ENCODE data around the gene LIX1.
A peak's percentile ranks its signal among the peaks of the same experiment; 100 is the strongest.

The LIX1 gene

DNA sequence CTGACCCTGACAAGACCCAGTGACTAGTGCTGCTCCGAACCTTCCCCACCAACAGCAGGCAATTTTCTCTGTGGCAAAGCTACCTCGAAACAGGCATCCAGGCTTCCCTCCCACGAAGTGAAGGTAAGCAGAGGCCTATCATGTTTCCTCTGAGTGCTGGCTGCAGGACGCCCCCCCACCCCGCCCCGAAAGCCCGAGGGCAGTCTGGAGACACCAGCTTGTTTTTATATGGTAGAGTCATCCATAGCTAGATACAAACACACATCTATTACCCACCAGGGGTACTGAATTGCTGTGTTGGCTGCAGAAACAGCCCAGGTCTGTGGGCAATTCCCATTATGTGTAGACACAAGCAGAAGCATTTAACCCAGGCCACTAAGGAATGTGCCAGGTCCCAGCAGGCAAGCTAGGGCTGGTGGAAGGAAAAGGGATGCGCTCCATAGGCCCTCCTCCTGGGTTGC, 40.4 kb downstream of the LIX1 start (continued):
- TF ChIP-seq, protein P1, sequence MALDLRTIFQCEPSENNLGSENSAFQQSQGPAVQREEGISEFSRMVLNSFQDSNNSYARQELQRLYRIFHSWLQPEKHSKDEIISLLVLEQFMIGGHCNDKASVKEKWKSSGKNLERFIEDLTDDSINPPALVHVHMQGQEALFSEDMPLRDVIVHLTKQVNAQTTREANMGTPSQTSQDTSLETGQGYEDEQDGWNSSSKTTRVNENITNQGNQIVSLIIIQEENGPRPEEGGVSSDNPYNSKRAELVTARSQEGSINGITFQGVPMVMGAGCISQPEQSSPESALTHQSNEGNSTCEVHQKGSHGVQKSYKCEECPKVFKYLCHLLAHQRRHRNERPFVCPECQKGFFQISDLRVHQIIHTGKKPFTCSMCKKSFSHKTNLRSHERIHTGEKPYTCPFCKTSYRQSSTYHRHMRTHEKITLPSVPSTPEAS (tag by site-specific recombination; IDR thresholded peaks at IDR 0.05), result no peak
- TF ChIP-seq ZBTB8A (tag by site-specific recombination; IDR thresholded peaks at IDR 0.05) (0 out of 2 replicates have a peak, but pooled peaks have one; percentile 18), ZNF132 (tag by site-specific recombination; IDR thresholded peaks at IDR 0.05; ENCODE audit: borderline replicate concordance) (no peak), ZNF560 (tag by site-specific recombination; IDR thresholded peaks at IDR 0.05; ENCODE audit: borderline replicate concordance) (no peak), ZIC2 (tag by site-specific recombination; IDR thresholded peaks at IDR 0.05) (peak; percentile 94), SCRT2 (tag by site-specific recombination; IDR thresholded peaks at IDR 0.05) (no peak), ZNF311 (tag by site-specific recombination; IDR thresholded peaks at IDR 0.05; ENCODE audit: borderline replicate concordance) (no peak), ZNF2 (tag by site-specific recombination; IDR thresholded peaks at IDR 0.05) (no peak), MZF1 (tag by site-specific recombination; IDR thresholded peaks at IDR 0.05; ENCODE audit: borderline replicate concordance) (no peak), ZNF768 (tag by site-specific recombination; IDR thresholded peaks at IDR 0.05) (no peak), ZNF558 (tag by site-specific recombination; IDR thresholded peaks at IDR 0.05) (no peak), ZSCAN23 (tag by site-specific recombination; IDR thresholded peaks at IDR 0.05) (no peak), ZNF555 (tag by site-specific recombination; conservative IDR thresholded peaks at IDR 0.05) (no peak), ZNF155 (tag by site-specific recombination; IDR thresholded peaks at IDR 0.05) (no peak), ZNF280C (tag by site-specific recombination; IDR thresholded peaks at IDR 0.05) (no peak), GLIS2 (tag by site-specific recombination; IDR thresholded peaks at IDR 0.05) (no peak), ZNF664 (tag by site-specific recombination; IDR thresholded peaks at IDR 0.05) (no peak), ZNF658 (tag by site-specific recombination; IDR thresholded peaks at IDR 0.05) (no peak), ZNF624 (tag by site-specific recombination; IDR thresholded peaks at IDR 0.05) (no peak), PRDM10 (tag by site-specific recombination; IDR thresholded peaks at IDR 0.05) (peak; percentile 36; the same call in 1 of the 2 replicates), ZBTB26 (tag by site-specific recombination; optimal IDR thresholded peaks at IDR 0.05) (no peak), PRDM1 (tag by site-specific recombination; IDR thresholded peaks at IDR 0.05) (no peak), ZFHX2 (tag by site-specific recombination; conservative IDR thresholded peaks at IDR 0.05) (peak; percentile 46; the same call in 1 of the 2 replicates), KLF10 (tag by site-specific recombination; IDR thresholded peaks at IDR 0.05) (no peak), ZNF530 (tag by site-specific recombination; IDR thresholded peaks at IDR 0.05; ENCODE audit: low read depth) (no peak), SP7 (tag by site-specific recombination; IDR thresholded peaks at IDR 0.05) (no peak), ZNF747 (tag by site-specific recombination; IDR thresholded peaks at IDR 0.05) (no peak), MYNN (tag by site-specific recombination; IDR thresholded peaks at IDR 0.05; ENCODE audit: borderline replicate concordance) (no peak), ZNF211 (tag by site-specific recombination; IDR thresholded peaks at IDR 0.05; ENCODE audit: low read depth) (no peak), ZNF521 (tag by site-specific recombination; IDR thresholded peaks at IDR 0.05) (no peak), ZNF23 (tag by site-specific recombination; IDR thresholded peaks at IDR 0.05; ENCODE audit: borderline replicate concordance) (no peak)
- TF ChIP-seq, protein P2, sequence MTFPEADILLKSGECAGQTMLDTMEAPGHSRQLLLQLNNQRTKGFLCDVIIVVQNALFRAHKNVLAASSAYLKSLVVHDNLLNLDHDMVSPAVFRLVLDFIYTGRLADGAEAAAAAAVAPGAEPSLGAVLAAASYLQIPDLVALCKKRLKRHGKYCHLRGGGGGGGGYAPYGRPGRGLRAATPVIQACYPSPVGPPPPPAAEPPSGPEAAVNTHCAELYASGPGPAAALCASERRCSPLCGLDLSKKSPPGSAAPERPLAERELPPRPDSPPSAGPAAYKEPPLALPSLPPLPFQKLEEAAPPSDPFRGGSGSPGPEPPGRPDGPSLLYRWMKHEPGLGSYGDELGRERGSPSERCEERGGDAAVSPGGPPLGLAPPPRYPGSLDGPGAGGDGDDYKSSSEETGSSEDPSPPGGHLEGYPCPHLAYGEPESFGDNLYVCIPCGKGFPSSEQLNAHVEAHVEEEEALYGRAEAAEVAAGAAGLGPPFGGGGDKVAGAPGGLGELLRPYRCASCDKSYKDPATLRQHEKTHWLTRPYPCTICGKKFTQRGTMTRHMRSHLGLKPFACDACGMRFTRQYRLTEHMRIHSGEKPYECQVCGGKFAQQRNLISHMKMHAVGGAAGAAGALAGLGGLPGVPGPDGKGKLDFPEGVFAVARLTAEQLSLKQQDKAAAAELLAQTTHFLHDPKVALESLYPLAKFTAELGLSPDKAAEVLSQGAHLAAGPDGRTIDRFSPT (tag by site-specific recombination; IDR thresholded peaks at IDR 0.05), result no peak
